Muscle layer of colon (tissue), 2 donors: ENCODE results near the gene SYTL4.

ENCODE experiments used
- H3K27ac ChIP-seq: one replicate; pipeline ENCODE4 v1.7.0; 2013; ENCODE audit warnings: low read depth, mild to moderate bottlenecking, low read length, moderate library complexity
- H3K27me3 ChIP-seq, 2 donors: one replicate each; pipeline ENCODE4 v1.7.0; 2013; ENCODE audit warnings: low read length in 2 of 2, mild to moderate bottlenecking in 2 of 2; ENCODE audit not compliant: insufficient read depth in 2 of 2, control insufficient read depth in 1 of 2
- H3K36me3 ChIP-seq: one replicate; pipeline ENCODE4 v1.7.0; 2013; ENCODE audit warnings: mild to moderate bottlenecking, low read length; ENCODE audit not compliant: insufficient read depth
- H3K4me1 ChIP-seq: one replicate; pipeline ENCODE4 v1.7.0; 2013; ENCODE audit warnings: mild to moderate bottlenecking, low read length; ENCODE audit not compliant: insufficient read depth
- H3K4me3 ChIP-seq, 2 donors: one replicate each; pipeline ENCODE4 v1.7.0; 2013; ENCODE audit warnings: low read length in 2 of 2, low read depth in 1 of 2, mild to moderate bottlenecking in 1 of 2, moderate library complexity in 1 of 2
- H3K9ac ChIP-seq: one replicate; pipeline ENCODE4 v1.7.0; 2013; ENCODE audit warnings: low read length
- H3K9me3 ChIP-seq: one replicate; pipeline ENCODE4 v1.7.0; 2013; ENCODE audit warnings: mild to moderate bottlenecking, low read length
- donor health status: abdominal sarcoma.
- donor health status: Adenocarcinoma of cecum.

SYTL4 gene

DNA sequence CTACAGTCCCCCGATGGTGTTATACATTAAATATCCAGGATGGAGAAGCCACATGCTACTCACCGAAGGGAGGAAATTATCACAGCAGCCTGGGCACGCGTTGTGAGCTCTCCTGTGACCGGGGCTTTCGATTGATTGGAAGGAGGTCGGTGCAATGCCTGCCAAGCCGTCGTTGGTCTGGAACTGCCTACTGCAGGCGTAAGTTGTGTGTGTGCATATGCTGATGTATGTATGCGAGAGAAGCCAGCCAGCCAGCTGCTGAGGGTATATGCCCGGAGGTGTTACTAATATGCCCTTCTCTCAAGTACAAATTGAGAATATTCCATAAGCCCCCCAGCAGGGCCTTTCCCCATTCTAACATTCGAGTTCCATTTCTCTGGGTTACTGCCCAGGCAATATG, 69.8 kb downstream of the SYTL4 start:
- no peaks in the 10 kb centered on the region for H3K9me3 ChIP-seq
- no peak overlapping the region for H3K27ac ChIP-seq
- H3K4me3 ChIP-seq: no peak overlapping the region

DNA sequence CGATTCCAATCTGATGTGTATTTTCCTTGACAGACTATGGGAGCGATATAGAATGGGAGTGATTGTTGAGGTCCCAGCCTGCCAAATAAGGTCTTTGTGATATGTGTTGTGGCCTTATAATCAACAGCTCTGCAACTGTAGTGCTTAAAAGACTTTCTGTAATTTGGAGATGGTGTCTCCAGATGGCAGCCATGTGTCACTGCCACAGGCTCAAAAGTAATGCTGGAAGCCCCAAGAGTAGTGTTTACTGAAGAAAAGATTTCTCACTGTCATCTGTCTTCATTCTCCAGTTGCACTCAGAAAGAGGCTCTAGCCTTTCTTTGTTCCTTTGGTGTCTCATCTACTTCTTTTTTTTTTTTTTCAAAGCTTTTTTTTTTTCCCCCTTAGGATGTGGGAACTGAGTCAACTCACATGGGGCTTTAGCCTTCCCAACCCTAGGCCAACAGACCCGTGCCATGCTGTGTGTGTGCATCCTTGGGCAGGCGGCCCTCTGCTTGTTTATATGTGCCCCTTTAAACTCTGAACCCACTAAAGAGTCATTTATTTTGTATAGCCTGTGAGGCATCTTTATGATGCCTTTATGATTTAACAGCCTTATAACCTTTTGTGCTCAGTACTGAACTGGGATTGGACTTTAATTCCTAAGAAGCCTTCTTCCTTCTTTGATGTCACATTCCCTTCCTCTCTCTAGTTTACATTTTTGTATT, 72.3 kb downstream of the SYTL4 start:
- H3K36me3 ChIP-seq: no peaks in the 10 kb centered on the region
- no peak overlapping the region for H3K27ac ChIP-seq
- no peaks in the 10 kb centered on the region for H3K4me1 ChIP-seq
- H3K4me3 ChIP-seq: no peak overlapping the region
- H3K9ac ChIP-seq: no peak overlapping the region
- H3K9me3 ChIP-seq: no peaks in the 10 kb centered on the region
- peaks cover 0 to 6% of the 10 kb centered on the region in 2 donors for H3K27me3 ChIP-seq

More for the DNA sequence above, 69.8 kb downstream of the SYTL4 start:
- H3K27me3 ChIP-seq: peaks cover 0 to 18% of the 10 kb centered on the region in 2 donors
- H3K9ac ChIP-seq: no peak overlapping the region
- H3K36me3 ChIP-seq: no peaks in the 10 kb centered on the region
- no peaks in the 10 kb centered on the region for H3K4me1 ChIP-seq

DNA sequence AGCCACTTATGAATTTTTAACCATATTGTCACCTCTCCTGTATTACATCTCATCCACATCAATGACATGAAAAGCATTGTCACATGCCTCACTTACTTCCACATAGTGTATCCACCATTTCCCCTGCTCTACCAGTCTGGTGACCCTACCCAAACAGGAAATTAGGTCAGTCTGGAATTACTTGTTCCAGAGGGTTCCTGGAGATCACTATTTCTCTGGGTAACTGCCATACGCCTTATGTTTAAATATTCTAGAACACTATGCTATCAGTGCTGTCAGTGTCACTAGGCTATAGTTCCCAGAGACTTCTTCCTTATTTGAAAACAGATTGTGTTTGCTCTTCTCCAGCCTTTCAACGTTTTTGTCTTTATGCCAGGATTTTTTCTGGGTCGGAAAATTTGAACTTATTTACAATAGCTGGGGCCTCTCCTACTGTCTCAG, 73.0 kb downstream of the SYTL4 start:
- Histone ChIP-seq H3K9ac (no peak overlapping the region), H3K4me3 (no peak overlapping the region), H3K27me3 (peaks cover 0 to 6% of the 10 kb centered on the region in 2 donors), H3K9me3 (no peaks in the 10 kb centered on the region), H3K4me1 (no peaks in the 10 kb centered on the region), H3K36me3 (no peaks in the 10 kb centered on the region), H3K27ac (no peak overlapping the region)

DNA sequence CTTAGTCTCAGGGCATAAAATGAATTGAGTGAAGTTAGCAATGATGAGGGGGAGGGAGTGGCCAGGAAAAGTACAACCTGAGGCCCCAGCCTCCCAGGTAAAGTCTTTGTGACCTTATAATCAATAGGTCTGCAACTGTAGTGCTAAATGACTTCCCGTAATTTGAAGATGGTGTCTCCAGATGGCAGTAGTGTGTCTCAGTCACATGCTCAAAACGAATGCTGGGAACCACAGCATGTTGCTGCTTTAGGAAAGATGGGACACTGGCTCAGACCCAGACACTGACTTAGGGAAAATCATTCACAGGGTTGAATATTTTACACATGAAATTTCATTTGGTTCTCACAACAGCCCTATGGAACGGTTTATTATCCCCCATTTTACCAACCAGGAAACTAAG, 77.7 kb downstream of the SYTL4 start:
- peaks cover 0 to under 1% of the 10 kb centered on the region in 2 donors for H3K27me3 ChIP-seq
- no peak overlapping the region for H3K4me3 ChIP-seq
- no peak overlapping the region for H3K27ac ChIP-seq

DNA sequence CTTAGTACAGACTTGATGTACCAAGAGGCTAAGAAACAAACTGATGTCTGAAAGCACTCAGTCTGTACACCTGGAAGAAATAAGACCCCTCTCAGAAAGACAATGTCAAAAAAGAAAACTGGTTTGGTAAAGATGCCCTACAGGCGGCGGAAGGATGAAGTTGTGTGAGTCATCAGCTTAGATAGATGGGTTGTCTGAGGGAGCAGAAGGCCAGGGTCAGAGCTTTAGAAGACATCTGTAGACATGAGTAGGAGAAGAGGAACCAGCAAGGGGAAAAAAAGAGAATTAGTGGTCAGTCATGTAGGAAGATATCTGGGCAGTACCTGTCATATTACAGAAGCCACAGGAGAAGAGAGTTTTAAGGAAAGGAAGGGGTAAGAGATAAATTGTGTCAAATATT, 79.7 kb downstream of the SYTL4 start:
- Histone ChIP-seq H3K27me3 (no peaks in the 10 kb centered on the region), H3K4me3 (no peak overlapping the region), H3K36me3 (no peaks in the 10 kb centered on the region), H3K4me1 (no peaks in the 10 kb centered on the region), H3K9me3 (no peaks in the 10 kb centered on the region), H3K27ac (no peak overlapping the region), H3K9ac (no peak overlapping the region)

More for the DNA sequence above, 77.7 kb downstream of the SYTL4 start:
- Histone ChIP-seq H3K36me3 (no peaks in the 10 kb centered on the region), H3K4me1 (no peaks in the 10 kb centered on the region), H3K9ac (no peak overlapping the region), H3K9me3 (no peaks in the 10 kb centered on the region)

DNA sequence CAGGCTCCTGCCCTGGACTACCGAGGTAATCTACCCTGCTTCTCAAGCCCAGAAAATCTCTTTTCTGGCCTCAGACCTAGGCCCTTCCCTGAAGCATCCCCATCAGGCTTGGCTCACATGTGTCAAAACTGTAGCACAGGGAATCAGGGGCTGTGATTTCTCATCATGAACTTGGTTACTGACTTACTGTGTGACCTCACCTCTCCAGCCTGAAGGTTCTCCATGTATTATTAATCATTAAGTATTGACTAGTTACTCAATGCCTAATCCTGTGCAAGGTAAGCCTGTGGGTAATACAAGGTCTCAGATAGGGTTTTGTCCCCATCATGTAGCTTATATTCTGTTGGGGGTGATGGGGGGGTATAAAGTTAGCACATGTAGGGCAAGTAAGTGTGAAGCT, 81.1 kb downstream of the SYTL4 start:
- H3K36me3 ChIP-seq: no peaks in the 10 kb centered on the region
- H3K27ac ChIP-seq: no peak overlapping the region
- no peaks in the 10 kb centered on the region for H3K9me3 ChIP-seq
- no peak overlapping the region for H3K9ac ChIP-seq
- H3K4me3 ChIP-seq: no peak overlapping the region
- H3K27me3 ChIP-seq: peaks cover 0 to 5% of the 10 kb centered on the region in 2 donors
- H3K4me1 ChIP-seq: no peaks in the 10 kb centered on the region

DNA sequence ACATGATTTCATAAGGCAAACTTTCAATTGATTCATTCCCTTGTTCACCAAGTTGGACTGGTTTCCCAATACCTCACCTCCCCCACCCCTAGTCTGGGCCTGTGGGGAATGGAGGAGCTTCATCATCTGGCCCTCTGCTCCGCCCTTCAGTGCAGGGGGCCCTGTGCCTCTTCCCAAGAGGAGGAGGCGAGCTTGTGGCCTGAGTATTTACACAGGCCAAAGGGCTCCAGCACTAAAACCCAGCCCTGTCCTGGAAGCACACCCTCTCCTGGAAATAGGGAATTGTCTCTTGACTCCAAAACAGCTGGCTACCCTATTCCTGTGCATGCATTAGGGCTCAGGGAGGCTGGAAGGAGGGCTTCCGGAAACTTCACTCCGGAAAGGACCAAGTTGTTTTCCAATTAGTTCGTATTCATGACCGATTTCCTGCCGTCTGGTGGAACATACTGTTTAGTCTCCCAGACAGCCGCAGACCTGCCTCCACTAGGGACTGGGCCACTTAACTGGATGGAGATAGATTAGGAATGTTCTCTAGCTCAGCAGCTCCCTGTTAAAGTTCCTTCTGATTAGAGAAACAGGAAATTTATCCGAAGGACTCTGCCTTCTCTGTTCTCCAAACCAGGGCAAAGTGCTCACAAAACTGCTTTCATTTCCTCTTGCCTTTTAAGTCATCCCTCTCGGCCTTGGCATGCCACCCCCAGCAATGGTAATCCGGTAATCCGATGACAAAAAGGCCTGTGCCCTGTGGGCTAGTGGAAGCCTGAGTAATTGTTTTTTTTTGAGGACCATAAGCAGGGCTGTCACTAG, 82.2 kb downstream of the SYTL4 start:
- Histone ChIP-seq H3K9me3 (no peaks in the 10 kb centered on the region), H3K36me3 (no peaks in the 10 kb centered on the region), H3K4me3 (no peak overlapping the region), H3K9ac (no peak overlapping the region), H3K27me3 (peaks cover 0 to 7% of the 10 kb centered on the region in 2 donors), H3K4me1 (no peaks in the 10 kb centered on the region), H3K27ac (no peak overlapping the region)

DNA sequence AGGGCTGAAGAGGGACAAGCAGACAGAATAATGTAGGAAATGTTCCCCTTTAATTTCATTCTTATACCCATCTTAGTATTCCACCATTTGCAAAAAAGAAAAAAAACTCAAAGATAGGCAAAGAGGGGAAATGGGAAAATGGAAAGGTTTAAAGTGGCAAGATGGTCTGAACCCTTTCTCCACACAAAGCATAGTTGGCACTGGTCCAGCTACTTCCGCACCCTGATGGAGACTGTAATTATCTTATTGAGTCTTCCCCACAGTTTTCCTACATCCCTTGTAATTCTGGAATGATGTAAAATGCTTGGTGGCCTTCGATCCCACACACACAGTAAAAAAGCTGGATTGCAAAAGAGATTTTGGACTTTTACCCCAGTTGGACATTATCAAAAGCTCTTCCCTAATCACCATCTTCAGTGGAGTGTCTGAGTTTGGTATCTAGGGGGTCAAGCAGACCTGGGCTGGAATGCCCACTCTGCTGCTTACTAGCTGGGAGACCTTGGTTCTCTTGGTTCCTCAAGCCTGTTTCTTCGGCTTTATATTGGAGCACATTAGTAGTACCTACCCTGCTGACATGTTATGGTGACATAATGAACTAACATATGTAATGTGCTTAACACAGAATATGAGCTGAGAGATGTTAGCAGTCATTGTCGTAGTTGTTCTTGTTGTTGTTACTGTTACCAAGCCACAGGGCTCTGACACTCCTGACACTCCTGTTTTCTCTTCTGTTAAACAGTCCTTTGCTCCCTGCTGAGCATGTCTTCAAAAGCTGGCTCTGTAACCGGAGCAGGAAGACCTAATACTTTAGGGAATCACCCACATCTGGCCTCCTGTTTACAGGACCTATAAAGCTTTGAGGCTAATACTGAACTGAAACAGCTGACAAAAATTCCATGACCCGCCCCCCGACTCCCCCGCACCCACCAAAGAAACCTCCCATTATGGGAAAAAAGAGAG, 83.2 kb downstream of the SYTL4 start:
- Histone ChIP-seq H3K9me3 (no peaks in the 10 kb centered on the region), H3K4me1 (no peaks in the 10 kb centered on the region), H3K9ac (no peak overlapping the region), H3K36me3 (no peaks in the 10 kb centered on the region), H3K27me3 (peaks cover 0 to 7% of the 10 kb centered on the region in 2 donors), H3K4me3 (no peak overlapping the region), H3K27ac (no peak overlapping the region)

DNA sequence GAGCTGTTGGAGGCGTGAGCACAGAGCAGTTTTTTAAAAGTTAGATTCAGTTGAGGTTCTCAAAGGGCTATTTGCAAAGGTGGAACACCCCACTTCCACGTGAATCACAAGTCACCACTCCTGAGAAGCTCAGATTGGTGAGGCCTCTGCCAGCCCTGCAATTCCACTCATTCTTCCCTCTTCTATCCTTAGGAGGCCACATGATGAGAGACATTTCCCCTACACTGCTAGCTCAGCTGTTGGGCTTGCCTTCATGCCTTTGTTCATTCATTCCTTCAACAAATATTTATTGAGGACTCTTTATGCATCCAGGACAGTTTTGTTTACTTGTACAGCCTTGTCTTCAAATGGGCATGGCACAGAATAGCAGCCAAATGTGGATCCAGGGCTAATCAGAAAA, 84.2 kb downstream of the SYTL4 start:
- H3K4me3 ChIP-seq: no peak overlapping the region
- H3K27me3 ChIP-seq: peaks cover 0 to 7% of the 10 kb centered on the region in 2 donors
- no peak overlapping the region for H3K9ac ChIP-seq
- no peaks in the 10 kb centered on the region for H3K9me3 ChIP-seq
- no peaks in the 10 kb centered on the region for H3K36me3 ChIP-seq
- H3K4me1 ChIP-seq: no peaks in the 10 kb centered on the region
- no peak overlapping the region for H3K27ac ChIP-seq

DNA sequence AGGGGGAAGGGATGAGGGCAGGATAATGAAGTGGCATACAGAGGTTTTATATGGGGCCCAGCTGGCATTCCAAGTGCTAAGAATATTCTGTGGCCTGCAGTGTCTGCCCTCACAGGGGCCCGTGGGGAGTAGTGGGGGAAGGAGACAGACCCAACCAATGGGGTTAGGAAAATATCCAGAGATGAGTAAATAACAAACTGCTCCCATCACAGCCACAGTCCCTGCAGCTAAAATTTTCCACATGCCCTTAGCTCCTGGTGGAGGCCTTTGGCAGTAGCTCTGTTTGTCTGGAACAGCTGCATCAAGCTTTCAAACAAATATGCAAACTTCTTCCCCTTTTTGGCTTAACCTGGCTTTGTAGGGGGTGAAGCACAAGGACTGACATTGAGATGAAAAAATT, 84.8 kb downstream of the SYTL4 start:
- Histone ChIP-seq H3K27me3 (peaks cover 0 to 7% of the 10 kb centered on the region in 2 donors), H3K4me1 (no peaks in the 10 kb centered on the region), H3K27ac (no peak overlapping the region), H3K9ac (no peak overlapping the region), H3K36me3 (no peaks in the 10 kb centered on the region), H3K9me3 (no peaks in the 10 kb centered on the region), H3K4me3 (no peak overlapping the region)

DNA sequence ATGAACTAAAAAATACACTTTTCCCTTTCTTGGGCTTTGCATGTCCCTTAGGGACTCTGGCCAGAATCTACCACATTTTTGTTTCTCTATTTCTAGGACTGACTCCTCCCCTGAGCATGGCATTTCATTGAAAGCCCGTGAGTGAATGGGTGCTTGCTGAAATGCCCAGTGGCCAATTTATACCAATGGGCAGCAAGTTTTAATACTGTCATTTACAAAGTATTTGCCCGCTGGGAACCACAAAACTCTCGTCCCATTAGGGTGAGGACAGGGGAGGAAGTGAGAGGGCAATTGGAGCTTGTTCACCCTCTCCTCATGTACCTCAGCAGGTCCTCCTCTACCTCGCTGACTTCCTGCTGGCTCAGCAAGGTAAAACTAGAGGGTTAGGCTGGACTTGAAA, 86.8 kb downstream of the SYTL4 start:
- Histone ChIP-seq H3K27me3 (peaks cover 0 to 13% of the 10 kb centered on the region in 2 donors), H3K9ac (no peak overlapping the region), H3K4me1 (no peaks in the 10 kb centered on the region), H3K9me3 (no peaks in the 10 kb centered on the region), H3K36me3 (no peaks in the 10 kb centered on the region), H3K27ac (no peak overlapping the region), H3K4me3 (no peak overlapping the region)
